ENCODE data around the gene RIPPLY2. TPM values are rescaled to one million over a fixed set of nuclear protein-coding genes. Genes with fewer than 3 reads are reported as not detected.
A peak's percentile ranks its signal among the peaks of the same experiment; 100 is the strongest.

The RIPPLY2 gene
- total and polyA plus RNA-seq, 9 of the 15 experiments (the other 6 are each of a cell fraction or from before 2014, with no cell fraction given) = not detected

GRCh38 chr6:83859410-83860358 lies 6.5 kb downstream of the RIPPLY2 start, which contains the start of gene CYB5R4 (continued):
- TF ChIP-seq MITF (IDR thresholded peaks at IDR 0.05) (no peak), ETS2 (tag; IDR thresholded peaks at IDR 0.05; ENCODE audit: borderline replicate concordance, poor library complexity, severe bottlenecking) (no peak), SRSF3 (IDR thresholded peaks at IDR 0.05; ENCODE audit: insufficient read depth, low read length) (no peak), CC2D1A (IDR thresholded peaks at IDR 0.05) (peak; percentile 46), ELK1 (CRISPR knock-in tag; IDR thresholded peaks at IDR 0.05) (no peak), MTF1 (CRISPR knock-in tag; IDR thresholded peaks at IDR 0.05; ENCODE audit: borderline replicate concordance) (no peak), CCAR2 (IDR thresholded peaks at IDR 0.05; ENCODE audit: low read depth, low read length) (no peak), ILF3 (IDR thresholded peaks at IDR 0.05; ENCODE audit: borderline replicate concordance) (no peak), CBX3 (IDR thresholded peaks at IDR 0.05; ENCODE audit: borderline replicate concordance in 1 of 2, low read length in 2 of 2) (peak in 1 of 2 experiments; percentile 95; a peak in 2 of 3 replicates)
- TF ChIP-seq, protein P1, sequence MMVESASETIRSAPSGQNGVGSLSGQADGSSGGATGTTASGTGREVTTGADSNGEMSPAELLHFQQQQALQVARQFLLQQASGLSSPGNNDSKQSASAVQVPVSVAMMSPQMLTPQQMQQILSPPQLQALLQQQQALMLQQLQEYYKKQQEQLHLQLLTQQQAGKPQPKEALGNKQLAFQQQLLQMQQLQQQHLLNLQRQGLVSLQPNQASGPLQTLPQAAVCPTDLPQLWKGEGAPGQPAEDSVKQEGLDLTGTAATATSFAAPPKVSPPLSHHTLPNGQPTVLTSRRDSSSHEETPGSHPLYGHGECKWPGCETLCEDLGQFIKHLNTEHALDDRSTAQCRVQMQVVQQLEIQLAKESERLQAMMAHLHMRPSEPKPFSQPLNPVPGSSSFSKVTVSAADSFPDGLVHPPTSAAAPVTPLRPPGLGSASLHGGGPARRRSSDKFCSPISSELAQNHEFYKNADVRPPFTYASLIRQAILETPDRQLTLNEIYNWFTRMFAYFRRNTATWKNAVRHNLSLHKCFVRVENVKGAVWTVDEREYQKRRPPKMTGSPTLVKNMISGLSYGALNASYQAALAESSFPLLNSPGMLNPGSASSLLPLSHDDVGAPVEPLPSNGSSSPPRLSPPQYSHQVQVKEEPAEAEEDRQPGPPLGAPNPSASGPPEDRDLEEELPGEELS (CRISPR knock-in tag; IDR thresholded peaks at IDR 0.05; ENCODE audit: borderline replicate concordance) = peak; percentile 97; the same call in 1 of the 2 replicates
